Esophagus squamous epithelium (tissue), 4 donors: ENCODE data around the gene LENG9.
"Not testable (repeated sequence)": the region's sequence is repeated elsewhere in the genome, so short reads cannot be mapped to it uniquely, and the experiment has no call there.

Experiments used
- CTCF ChIP-seq, 6 experiments: fragments of 450-650 bp in 4 of 6; fragments of 200-600 bp in 2 of 6; sonication (generic) in 2 of 6; IDR thresholded peaks; one replicate each; pipeline ENCODE4 v1.5.1; 2016 to 2019; ENCODE audit warnings: antibody characterized with exemption in 6 of 6, mild to moderate bottlenecking in 4 of 6, moderate library complexity in 4 of 6
- POLR2A ChIP-seq, 4 donors: fragments of 450-650 bp; IDR thresholded peaks; one replicate each; pipeline ENCODE4 v1.6.1; 2017; ENCODE audit warnings: antibody characterized with exemption in 4 of 4, mild to moderate bottlenecking in 4 of 4, moderate library complexity in 3 of 4

GRCh38 chr19:54508487-54508886 lies 44.9 kb upstream of the LENG9 start:
- TF ChIP-seq POLR2A, CTCF (IDR thresholded peaks at IDR 0.05): not testable (repeated sequence)
